Stomach (tissue), 9 donors: ENCODE results near the gene PTPRG. TPM values are rescaled to one million over a fixed set of nuclear protein-coding genes. Genes with fewer than 3 reads are reported as not detected.

Experiments
- DNase-seq, 2 donors: peaks; one replicate each; pipeline versions ENCODE4 v3.0.0 to v3.0.0-alpha.2; 2013 to 2019
- H3K27ac ChIP-seq, 5 donors: fragments of 200-600 bp in 4 of 5; sonication (generic) in 4 of 5; one replicate each; pipeline ENCODE4 v1.5.1; 2013 to 2019; ENCODE audit warnings: mild to moderate bottlenecking in 1 of 5, moderate library complexity in 1 of 5
- H3K27me3 ChIP-seq, 3 donors: fragments of 200-600 bp; sonication (generic); one replicate each; pipeline ENCODE4 v1.5.1; 2017 to 2019; ENCODE audit warnings: mixed run types in 1 of 3
- H3K36me3 ChIP-seq, 4 donors: fragments of 200-600 bp; sonication (generic); 1 replicate in 3 of 4; 2 replicates in 1 of 4; pipeline ENCODE4 v1.5.1; 2016 to 2019
- H3K4me1 ChIP-seq, 4 donors: fragments of 200-600 bp; sonication (generic); one replicate each; pipeline ENCODE4 v1.5.1; 2016 to 2019
- H3K4me3 ChIP-seq, 4 donors: fragments of 200-600 bp; sonication (generic) in 3 of 4; one replicate each; pipeline ENCODE4 v1.5.1; 2016 to 2019; ENCODE audit warnings: mild to moderate bottlenecking in 1 of 4
- H3K9me3 ChIP-seq, 4 donors: fragments of 200-600 bp; sonication (generic); one replicate each; pipeline ENCODE4 v1.5.1; 2016 to 2019
- EP300 ChIP-seq: sonication (generic); formaldehyde crosslinking; IDR thresholded peaks from one replicate; pipeline ENCODE4 v1.6.1; 2017; ENCODE audit warnings: antibody characterized with exemption
- POLR2A ChIP-seq, 4 donors: fragments of 450-650 bp; IDR thresholded peaks; one replicate each; pipeline ENCODE4 v1.6.1; 2016; ENCODE audit warnings: antibody characterized with exemption in 4 of 4, control low read depth in 2 of 4, mild to moderate bottlenecking in 1 of 4, moderate library complexity in 1 of 4
- POLR2AphosphoS5 ChIP-seq, 3 donors: sonication (generic); formaldehyde crosslinking; IDR thresholded peaks; one replicate each; pipeline ENCODE4 v1.6.1; 2016; ENCODE audit warnings: antibody characterized with exemption in 3 of 3
- WGBS, 5 donors: extraction: QIAGEN DNeasy Blood & Tissue Kit in 3 of 5; methylation state at CpG; one replicate each; pipeline versions ENCODE4 v1.1.5 to v1.1.7; 2013 to 2018; 5-methylcytosine and 5-hydroxymethylcytosine counted together
- intact Hi-C: fragments of 100-400 bp; cut with DNase I; formaldehyde crosslinking; loops from one replicate; pipeline ENCODE4 v1.15.1; 2023; ENCODE audit warnings: low total_unique reads
- polyA plus RNA-seq, 3 donors: library from polyadenylated mRNA; stranded (reverse); fragments of 200-250 nt; gene quantifications; one replicate each; pipeline ENCODE4 v1.2.3, GENCODE V29; 2013
- total RNA-seq, 5 donors: library from RNA; depleted of rRNA; stranded (reverse); fragments of >200 nt; gene quantifications; one replicate each; pipeline versions ENCODE4 v1.1.0 to v1.2.3, GENCODE V29; 2014 to 2016
- TF ChIP-seq, protein P1 (sequence below), 7 experiments: fragments of 450-650 bp in 4 of 7; fragments of 200-600 bp in 3 of 7; sonication (generic) in 3 of 7; IDR thresholded peaks; one replicate each; pipeline ENCODE4 v1.5.1; 2016 to 2019; ENCODE audit warnings: antibody characterized with exemption in 7 of 7, control low read depth in 2 of 7, mild to moderate bottlenecking in 1 of 7
- donor health status: healthy with polysubstance abuse.
- donor health status: Bipolar disorder and iron deficiency.
- donor health status: healthy.

Gene PTPRG
- total and polyA plus RNA-seq, 8 donors: 2.4 to 96.0 (median 22.0) TPM

- Histone ChIP-seq H3K27me3 (no peaks in the 10 kb centered on the region), H3K9me3 (no peaks in the 10 kb centered on the region), H3K4me3 (no peak overlapping the region), H3K27ac (no peak overlapping the region), H3K4me1 (peaks cover 0 to 4% (median 0%) of the 10 kb centered on the region in 4 donors), H3K36me3 (no peaks in the 10 kb centered on the region)
- 92 to 100% (median 100%) methylated on average over 1 of the region's 1 CpG for WGBS, 5 donors
- no peak for TF ChIP-seq POLR2A (IDR thresholded peaks at IDR 0.05)
- TF ChIP-seq EP300: no peak
- no peak for TF ChIP-seq POLR2AphosphoS5 (IDR thresholded peaks at IDR 0.05)
- TF ChIP-seq, protein P1, sequence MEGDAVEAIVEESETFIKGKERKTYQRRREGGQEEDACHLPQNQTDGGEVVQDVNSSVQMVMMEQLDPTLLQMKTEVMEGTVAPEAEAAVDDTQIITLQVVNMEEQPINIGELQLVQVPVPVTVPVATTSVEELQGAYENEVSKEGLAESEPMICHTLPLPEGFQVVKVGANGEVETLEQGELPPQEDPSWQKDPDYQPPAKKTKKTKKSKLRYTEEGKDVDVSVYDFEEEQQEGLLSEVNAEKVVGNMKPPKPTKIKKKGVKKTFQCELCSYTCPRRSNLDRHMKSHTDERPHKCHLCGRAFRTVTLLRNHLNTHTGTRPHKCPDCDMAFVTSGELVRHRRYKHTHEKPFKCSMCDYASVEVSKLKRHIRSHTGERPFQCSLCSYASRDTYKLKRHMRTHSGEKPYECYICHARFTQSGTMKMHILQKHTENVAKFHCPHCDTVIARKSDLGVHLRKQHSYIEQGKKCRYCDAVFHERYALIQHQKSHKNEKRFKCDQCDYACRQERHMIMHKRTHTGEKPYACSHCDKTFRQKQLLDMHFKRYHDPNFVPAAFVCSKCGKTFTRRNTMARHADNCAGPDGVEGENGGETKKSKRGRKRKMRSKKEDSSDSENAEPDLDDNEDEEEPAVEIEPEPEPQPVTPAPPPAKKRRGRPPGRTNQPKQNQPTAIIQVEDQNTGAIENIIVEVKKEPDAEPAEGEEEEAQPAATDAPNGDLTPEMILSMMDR (IDR thresholded peaks at IDR 0.05): no peak
- no peak for DNase-seq
- intact Hi-C loops: no loop called here
Observed at GRCh38 chr3:61912158-61912557, 350.8 kb downstream of the PTPRG start.

GRCh38 chr3:61913701-61914100, 352.3 kb downstream of the PTPRG start:
- H3K4me1 ChIP-seq: peaks cover 0 to 3% (median 0%) of the 10 kb centered on the region in 4 donors
- no peaks in the 10 kb centered on the region for H3K27me3 ChIP-seq
- H3K4me3 ChIP-seq: no peak overlapping the region
- 79 to 83% (median 79%) methylated on average over 3 of the region's 3 CpGs for WGBS, 5 donors
- no peak for DNase-seq
- no peaks in the 10 kb centered on the region for H3K36me3 ChIP-seq
- H3K27ac ChIP-seq: no peak overlapping the region
- TF ChIP-seq POLR2AphosphoS5 (IDR thresholded peaks at IDR 0.05) (no peak), POLR2A (IDR thresholded peaks at IDR 0.05) (no peak), EP300 (no peak)
- TF ChIP-seq, protein P1 (IDR thresholded peaks at IDR 0.05): no peak
- H3K9me3 ChIP-seq: no peaks in the 10 kb centered on the region
- intact Hi-C loops: no loop called here

GRCh38 chr3:61914276-61914675, 352.9 kb downstream of the PTPRG start:
- H3K4me1 ChIP-seq: peaks cover 0 to 6% (median 0%) of the 10 kb centered on the region in 4 donors
- peak in 1 of 2 donors; percentile 20 for DNase-seq
- no peaks in the 10 kb centered on the region for H3K27me3 ChIP-seq
- 84 to 95% (median 94%) methylated on average over 6 of the region's 6 CpGs for WGBS, 5 donors
- intact Hi-C loops: no loop called here
- TF ChIP-seq, protein P1 (IDR thresholded peaks at IDR 0.05): no peak
- no peak for TF ChIP-seq POLR2AphosphoS5 (IDR thresholded peaks at IDR 0.05)
- no peak for TF ChIP-seq POLR2A (IDR thresholded peaks at IDR 0.05)
- no peak for TF ChIP-seq EP300
- H3K27ac ChIP-seq: no peak overlapping the region
- no peaks in the 10 kb centered on the region for H3K9me3 ChIP-seq
- no peaks in the 10 kb centered on the region for H3K36me3 ChIP-seq
- H3K4me3 ChIP-seq: no peak overlapping the region

- Histone ChIP-seq H3K27me3 (no peaks in the 10 kb centered on the region), H3K9me3 (no peaks in the 10 kb centered on the region), H3K4me1 (peaks cover 0 to 6% (median 0%) of the 10 kb centered on the region in 4 donors), H3K36me3 (no peaks in the 10 kb centered on the region), H3K4me3 (no peak overlapping the region), H3K27ac (no peak overlapping the region)
- WGBS, 5 donors: 65 to 81% (median 76%) methylated on average over 3 of the region's 3 CpGs
- no peak for DNase-seq
- intact Hi-C loops: no loop called here
- TF ChIP-seq, protein P1 (IDR thresholded peaks at IDR 0.05): no peak
- TF ChIP-seq EP300: no peak
- no peak for TF ChIP-seq POLR2AphosphoS5 (IDR thresholded peaks at IDR 0.05)
- TF ChIP-seq POLR2A (IDR thresholded peaks at IDR 0.05): no peak
Observed at GRCh38 chr3:61915296-61915695, 353.9 kb downstream of the PTPRG start.
